ENCODE data around the gene PSME2.

PSME2 gene

DNA sequence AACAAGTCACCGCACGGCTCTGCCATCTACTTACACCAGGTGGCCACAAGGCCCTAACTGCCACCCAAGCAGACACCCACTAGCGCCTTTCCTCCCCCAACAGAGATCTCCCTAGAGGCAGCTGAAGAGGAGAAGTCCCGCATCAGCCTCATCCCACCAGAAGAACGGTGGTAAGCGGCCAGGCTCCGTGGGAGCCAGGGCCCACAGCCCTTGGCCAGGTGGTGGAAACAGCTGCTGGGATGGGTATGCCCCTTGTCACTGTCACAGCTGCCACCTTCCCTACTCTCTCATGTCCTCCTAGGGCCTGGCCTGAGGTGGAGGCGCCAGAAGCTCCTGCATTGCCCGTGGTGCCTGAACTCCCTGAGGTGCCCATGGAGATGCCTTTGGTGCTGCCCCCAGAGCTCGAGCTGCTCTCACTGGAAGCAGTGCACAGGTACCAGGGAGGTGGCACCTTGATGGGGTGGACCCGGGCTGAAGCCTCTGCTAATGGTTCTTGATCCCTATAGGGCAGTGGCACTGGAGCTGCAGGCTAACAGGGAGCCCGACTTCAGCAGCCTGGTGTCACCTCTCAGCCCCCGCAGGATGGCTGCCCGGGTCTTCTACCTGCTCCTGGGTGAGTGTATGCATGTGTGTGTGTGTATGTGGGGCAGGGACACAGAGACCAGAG is 33.0 kb upstream of the PSME2 start:
- no peak for DNase-seq

DNA sequence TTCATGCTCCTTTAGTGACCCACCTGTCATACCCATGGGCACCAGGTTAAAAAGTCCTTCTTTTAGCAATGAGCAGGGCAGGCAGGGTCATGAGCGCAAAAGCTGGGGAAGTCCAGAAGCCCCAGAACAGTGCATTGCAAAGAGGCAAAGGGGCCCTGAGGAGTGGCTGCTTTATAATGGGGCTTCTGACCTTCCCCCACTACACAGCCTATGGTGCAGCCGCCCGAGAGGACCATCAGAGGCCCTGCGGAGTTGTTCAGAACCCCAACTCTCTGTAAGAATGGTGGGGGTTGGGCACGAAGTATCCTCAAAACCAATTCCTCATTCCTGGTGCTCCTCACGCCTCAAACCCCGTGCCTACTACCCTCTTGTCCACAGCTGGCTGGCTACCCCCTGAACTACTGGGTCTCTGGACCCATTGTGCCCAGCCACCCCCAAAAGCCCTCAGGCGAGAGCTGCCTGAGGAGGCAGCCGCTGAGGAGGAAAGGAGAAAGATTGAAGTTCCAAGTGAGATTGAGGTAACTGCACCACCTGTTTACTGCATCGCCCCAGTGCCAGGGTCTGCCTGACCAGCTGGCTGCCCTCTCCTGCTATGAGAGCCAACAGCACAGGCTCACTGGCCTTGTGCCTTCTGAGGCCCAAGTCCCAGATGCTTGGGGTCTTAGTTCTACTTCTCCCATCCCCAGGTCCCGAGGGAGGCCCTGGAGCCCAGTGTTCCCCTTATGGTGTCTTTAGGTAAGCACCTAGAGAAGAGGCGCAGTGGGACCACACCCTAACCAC is 32.2 kb upstream of the PSME2 start:
- no peak for DNase-seq

DNA sequence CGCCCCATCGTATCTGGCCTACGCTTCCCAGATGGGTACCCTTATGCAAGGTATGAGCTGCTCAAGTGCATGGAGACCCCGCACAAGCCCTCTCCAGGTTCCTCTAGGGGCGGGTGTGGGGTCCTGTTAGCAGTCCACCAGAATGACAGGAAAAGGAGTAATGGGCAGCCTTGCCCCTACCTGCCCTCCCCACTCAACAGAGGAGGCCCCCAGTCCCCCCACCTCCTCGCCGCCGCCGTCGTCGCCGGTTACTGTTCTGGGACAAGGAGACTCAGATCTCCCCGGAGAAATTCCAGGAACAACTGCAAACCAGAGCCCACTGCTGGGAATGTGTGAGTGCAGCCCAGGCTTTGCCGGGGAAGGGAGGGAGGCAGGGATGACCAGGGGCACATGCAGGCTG is 31.5 kb upstream of the PSME2 start:
- DNase-seq = no peak

GRCh38 chr14:24177041-24177825 is 30.8 kb upstream of the PSME2 start:
- no peak for DNase-seq

DNA sequence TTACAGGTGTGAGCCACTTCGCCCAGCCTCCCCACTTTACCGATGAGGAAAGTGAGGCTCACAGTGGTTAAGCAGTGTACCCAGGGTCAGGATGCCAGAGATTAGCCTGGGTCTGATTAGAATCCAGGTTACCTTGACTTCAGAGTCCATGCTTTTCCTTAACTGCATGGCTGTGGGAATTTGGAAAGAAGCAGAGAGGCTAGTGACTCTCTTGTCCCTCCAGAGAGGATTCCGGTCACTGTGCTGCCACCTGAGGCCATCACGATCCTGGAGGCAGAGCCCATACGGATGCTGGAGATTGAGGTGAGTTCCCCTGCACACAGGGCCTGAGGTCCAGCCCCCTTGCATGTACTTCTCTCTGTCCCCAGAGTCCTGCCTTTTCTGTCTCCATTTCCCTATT is 30.2 kb upstream of the PSME2 start:
- no peak for DNase-seq

DNA sequence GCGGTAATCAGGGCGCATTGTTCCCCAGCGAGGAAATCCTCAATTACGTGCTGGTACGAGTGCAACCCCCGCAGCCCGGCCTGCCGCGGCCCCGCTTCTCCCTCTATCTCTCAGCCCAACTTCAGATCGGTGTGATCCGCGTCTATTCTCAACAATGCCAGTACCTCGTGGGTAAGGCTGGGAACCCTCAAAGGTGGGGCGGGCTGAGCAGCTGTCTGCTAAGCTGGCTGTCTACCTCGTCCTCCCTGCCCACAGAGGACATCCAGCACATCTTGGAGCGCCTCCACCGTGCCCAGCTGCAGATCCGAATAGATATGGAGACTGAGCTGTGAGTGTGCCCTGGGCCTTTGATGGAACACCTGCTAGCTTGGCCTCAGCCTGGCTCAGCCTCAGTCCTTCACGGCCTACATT is 26.5 kb upstream of the PSME2 start:
- no peak for DNase-seq

DNA sequence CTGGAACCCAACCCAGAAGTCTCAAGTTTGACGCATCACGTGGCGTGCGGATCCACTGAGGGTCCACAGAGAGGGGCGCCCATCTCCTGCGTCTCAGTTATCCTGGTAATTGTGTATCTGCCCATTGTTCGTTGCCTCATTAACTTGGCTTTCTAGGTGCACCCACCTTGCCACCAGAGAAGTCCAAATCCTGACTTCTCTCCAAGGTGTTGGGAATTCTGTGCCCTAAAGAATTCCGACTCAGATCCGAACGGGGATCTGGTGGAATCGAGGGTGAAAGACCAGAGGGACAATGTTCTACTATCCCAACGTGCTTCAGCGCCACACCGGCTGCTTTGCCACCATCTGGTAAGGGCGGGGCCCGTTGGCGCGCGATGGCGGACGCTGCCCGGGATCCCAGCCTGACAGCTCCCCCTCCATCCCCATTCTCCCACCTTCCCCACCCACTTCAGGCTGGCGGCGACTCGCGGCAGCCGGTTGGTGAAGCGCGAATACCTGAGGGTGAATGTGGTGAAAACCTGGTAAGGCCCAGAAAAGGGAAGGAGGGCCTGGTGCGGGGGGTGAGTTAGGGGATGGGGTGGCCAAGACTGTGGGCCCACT is 26.0 kb upstream of the PSME2 start:
- no peak for DNase-seq

GRCh38 chr14:24171422-24172260 is 25.2 kb upstream of the PSME2 start, which contains the start of gene REC8:
Gene REC8, plus strand, starts transcription at chr14:24172080. Its CDS starts 473 bp downstream, at chr14:24172553.
- DNase-seq = peak; percentile 61

DNA sequence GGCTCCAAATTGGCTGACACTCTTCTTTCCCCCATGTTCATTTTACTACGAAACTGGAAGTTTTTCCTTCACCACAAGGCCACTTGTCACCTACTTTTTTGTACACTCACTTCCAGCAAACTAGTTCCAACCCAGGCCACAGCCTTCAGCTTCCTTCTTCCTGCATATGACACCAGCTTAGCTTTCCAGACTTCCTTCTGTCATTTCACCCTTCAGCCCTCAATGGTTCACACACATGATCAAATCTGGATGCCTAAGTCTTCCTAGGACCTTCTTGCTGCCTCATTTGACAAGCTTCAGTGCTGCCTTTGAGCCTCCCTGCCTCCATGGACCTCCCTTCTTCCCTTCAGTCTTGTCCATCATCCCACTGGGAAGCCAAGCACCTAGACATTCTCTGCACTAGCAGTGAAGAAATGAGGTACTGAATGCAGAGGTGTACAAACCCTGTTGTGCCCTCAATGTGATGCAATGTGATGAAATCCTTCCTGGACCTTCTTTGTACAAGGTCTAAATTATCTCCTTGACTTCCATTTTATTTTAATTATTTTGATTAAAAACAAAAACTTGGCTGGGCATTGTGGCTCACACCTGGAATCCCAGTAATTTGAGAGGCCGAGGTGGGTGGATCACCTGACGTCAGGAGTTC is 21.2 kb upstream of the PSME2 start:
- no peak for DNase-seq

DNA sequence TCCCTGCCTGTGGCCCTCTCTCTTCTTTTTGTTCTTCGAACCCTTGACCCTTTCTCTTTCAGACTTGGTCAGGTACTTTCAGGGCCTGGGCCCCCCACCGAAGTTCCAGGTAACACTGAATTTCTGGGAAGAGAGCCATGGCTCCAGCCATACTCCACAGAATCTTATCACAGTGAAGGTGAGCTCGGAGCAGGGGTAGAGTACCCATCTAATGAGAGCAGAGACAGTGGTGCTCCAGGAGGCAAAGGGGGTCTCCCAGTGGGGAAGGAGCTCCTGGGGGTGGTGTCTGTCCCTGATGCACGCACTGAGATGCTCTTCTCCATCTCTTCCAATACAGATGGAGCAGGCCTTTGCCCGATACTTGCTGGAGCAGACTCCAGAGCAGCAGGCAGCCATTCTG is 19.4 kb upstream of the PSME2 start:
- no peak for DNase-seq

DNA sequence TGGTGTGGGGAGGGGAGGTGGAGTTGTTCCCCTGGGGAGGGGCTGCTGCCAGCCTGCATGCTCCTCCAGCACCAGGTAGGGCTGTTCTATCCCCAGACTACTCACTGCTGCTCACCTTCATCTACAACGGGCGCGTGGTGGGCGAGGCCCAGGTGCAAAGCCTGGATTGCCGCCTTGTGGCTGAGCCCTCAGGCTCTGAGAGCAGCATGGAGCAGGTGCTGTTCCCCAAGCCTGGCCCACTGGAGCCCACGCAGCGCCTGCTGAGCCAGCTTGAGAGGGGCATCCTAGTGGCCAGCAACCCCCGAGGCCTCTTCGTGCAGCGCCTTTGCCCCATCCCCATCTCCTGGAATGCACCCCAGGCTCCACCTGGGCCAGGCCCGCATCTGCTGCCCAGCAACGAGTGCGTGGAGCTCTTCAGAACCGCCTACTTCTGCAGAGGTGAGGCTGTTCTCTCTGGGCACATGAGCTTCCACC is 18.1 kb upstream of the PSME2 start:
- no peak for DNase-seq

DNA sequence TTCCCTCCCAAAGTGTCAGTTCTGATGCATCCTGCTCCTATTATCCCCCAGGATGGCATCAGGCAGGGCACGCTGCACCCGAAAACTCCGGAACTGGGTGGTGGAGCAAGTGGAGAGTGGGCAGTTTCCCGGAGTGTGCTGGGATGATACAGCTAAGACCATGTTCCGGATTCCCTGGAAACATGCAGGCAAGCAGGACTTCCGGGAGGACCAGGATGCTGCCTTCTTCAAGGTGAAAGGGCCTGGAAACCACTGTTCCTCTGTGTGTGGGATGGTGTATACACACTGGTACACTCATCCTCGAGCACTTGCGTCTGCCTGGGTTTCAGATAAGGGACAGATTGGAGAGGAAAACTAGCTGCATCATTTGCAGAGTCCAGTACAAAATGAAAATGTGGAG is 15.7 kb upstream of the PSME2 start:
- no peak for DNase-seq

DNA sequence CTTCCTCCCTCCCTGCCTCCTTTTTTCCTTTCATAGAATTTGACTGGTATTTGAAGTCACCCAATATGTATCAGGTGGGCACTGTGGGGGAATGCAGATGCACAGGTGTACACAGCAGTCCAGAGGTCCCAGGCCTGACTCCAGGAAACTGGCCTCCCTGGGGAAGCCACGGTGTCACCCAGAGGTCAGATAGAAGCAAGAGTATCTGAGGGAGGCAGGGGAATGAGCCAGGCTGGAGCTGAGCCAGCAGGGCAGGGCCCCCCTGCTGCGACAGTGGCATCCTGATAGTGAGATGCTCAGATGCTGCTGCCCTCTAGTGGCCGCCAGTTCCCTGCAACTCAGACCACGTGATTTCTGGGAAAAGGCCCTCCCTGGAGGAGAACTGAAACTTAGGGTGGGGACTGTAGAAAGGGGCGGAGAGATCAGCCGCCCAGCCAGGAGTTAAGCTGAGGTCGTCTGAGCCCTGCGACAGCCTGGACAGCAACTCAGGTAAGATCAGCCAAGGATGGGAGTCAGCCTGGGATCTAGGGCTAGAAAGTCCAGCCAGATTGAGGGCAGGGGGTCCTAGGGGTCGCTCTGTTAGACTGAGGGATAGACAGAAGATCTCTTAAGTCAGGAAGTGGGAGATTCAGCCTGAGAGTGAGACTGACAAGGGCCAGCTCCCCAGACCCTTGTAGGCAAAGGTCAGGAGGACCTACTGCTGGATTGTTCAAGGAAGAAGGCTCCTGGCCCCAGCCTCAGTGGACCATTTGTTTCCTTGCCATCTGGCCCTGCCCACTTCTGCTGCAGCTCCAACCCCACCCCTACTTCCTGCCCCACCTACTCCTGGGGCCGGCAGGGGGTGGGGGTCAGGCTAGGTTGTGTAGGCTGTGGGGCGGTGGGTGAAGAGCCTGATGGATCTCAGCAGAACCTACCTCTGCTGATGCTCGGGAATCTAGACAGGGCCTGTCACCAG is 14.7 kb upstream of the PSME2 start, which contains the start of gene IRF9:
IRF9 (plus strand) TSS at position 416 of the 955 bp plus-strand sequence. CDS start 880 bp downstream, outside the sequence.
- DNase-seq = peak; percentile 64

DNA sequence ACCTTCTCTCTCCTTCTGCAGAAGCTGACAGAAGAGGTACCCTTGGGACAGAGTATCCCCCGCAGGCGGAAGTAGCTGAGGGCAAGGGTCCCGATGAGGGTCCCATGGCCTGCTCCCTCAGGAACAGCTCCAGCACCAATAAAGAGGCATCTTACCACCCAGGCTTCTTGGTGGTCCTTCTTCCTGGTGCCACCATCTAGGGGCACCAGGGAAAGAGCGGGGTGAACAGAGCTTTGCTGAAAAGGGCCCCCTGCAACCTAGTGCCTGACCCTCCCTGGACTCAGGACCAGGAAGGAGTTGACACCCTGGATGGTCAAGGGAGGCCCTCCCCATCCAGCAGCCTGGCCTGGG is 14.1 kb upstream of the PSME2 start:
- DNase-seq = no peak

DNA sequence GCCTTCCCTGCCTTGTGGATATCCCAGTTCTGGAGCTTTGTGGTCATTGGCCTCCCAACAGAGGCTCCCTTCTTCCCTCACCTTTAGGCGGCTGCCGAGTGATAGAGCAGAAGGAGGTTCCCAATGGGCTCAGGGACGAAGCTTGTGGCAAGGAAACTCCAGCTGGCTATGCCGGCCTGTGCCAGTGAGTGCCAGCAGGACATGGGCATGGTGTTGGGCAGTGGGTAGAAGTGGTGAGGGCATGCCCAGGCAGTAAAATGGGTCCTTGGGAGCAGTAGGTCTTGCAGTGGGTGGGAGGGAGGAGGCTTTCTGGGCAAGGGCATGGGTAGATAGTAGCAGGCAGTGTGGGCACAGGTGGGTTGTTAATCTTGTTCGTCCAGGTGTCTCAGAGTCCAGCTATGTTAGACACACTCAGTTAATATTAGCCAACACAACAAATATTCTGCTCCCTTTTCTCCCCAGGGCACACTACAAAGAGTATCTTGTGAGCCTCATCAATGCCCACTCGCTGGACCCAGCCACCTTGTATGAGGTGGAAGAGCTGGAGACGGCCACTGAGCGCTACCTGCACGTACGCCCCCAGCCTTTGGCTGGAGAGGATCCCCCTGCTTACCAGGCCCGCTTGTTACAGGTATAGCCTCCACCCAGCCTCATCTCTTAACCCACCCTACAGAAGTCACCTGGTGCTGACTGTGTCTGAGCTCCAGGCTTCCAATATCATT is 13.5 kb upstream of the PSME2 start:
- DNase-seq = no peak

DNA sequence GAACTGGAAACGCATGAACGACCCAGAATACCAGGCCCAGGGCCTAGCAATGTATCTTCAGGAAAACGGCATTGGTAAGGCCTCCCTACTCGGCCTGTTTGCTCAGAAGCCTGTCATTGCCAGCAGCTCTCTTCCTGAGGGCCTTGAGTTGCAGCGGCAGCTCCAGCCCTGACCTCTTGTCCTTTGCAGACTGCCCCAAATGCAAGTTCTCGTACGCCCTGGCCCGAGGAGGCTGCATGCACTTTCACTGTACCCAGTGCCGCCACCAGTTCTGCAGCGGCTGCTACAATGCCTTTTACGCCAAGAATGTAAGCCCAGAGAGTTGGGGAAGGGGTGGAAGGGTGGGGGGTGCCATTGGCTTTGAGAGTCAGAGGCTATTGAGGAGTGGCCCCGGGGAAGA is 10.9 kb upstream of the PSME2 start:
- no peak for DNase-seq

GRCh38 chr14:24156840-24157239 is 10.4 kb upstream of the PSME2 start:
- no peak for DNase-seq

DNA sequence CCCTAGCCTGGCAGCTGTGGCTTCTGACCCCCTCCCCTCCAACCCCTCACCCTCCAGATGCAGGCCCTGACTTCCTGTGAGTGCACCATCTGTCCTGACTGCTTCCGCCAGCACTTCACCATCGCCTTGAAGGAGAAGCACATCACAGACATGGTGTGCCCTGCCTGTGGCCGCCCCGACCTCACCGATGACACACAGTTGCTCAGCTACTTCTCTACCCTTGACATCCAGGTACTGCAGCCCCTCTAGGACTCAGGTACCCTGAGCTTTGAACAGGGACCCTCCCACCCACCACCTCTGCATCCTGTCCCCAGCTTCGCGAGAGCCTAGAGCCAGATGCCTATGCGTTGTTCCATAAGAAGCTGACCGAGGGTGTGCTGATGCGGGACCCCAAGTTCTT is 8.7 kb upstream of the PSME2 start:
- no peak for DNase-seq

GRCh38 chr14:24151404-24152080 is 5.1 kb upstream of the PSME2 start:
- DNase-seq = no peak

Measured in NCI-H2081 treated with DMSO at 0.1 percent for 48 hours (cell line).